ENCODE data around the gene DBNDD1. TPM values are rescaled to one million over a fixed set of nuclear protein-coding genes. Genes with fewer than 3 reads are reported as not detected.
A peak's percentile ranks its signal among the peaks of the same experiment; 100 is the strongest.

Gene DBNDD1
- total RNA-seq, 1 experiment from 2014 or later, result 64.6 TPM

GRCh38 chr16:89994389-89994720 lies 24.9 kb downstream of the DBNDD1 start:
- no peak overlapping the region for H3K4me3 Mint-ChIP-seq (ENCODE audit: unreplicated experiment)
- no peaks in the 10 kb centered on the region for H3K27me3 ChIP-seq (replicated peaks; ENCODE audit: control insufficient read depth, insufficient read depth, low read length)
- peaks cover 95% of the 10 kb centered on the region for H3K36me3 Mint-ChIP-seq (ENCODE audit: insufficient read depth, unreplicated experiment)
- peaks cover 19% of the 10 kb centered on the region for H3K36me3 ChIP-seq (ENCODE audit: control insufficient read depth, insufficient read depth, low read length)
- peak overlapping the region; percentile 93 for H3K27ac Mint-ChIP-seq (ENCODE audit: unreplicated experiment)
- POLR2A ChIA-PET, result no interaction called here
- no peak for DNase-seq
- H3K27me3 Mint-ChIP-seq (ENCODE audit: insufficient read depth, unreplicated experiment), result no peaks in the 10 kb centered on the region
- no peaks in the 10 kb centered on the region for H3K4me1 Mint-ChIP-seq (ENCODE audit: low read depth, unreplicated experiment)
- CTCF ChIA-PET, result no interaction called here
- BruUV-seq (replicated peaks), result no TSS peak
- intact Hi-C loops (cut with micrococcal nuclease; ENCODE audit: unreplicated experiment), result no loop called here
- TF ChIP-seq CTCF (IDR thresholded peaks at IDR 0.05; ENCODE audit: insufficient read depth in 1 of 2, low read depth in 1 of 2, low read length in 1 of 2, severe bottlenecking in 1 of 2, unreplicated experiment in 1 of 2), result no peak
- H3K4me3 ChIP-seq (ENCODE audit: low read depth, low read length), result no peak overlapping the region
- H3K9me3 ChIP-seq, result peaks cover 29% of the 10 kb centered on the region
- H3K9me3 Mint-ChIP-seq (ENCODE audit: unreplicated experiment), result no peaks in the 10 kb centered on the region
- H3K4me1 ChIP-seq, result no peaks in the 10 kb centered on the region

- peaks cover 19% of the 10 kb centered on the region for H3K36me3 ChIP-seq (ENCODE audit: control insufficient read depth, insufficient read depth, low read length)
- DNase-seq, result no peak
- peaks cover 29% of the 10 kb centered on the region for H3K9me3 ChIP-seq
- H3K4me3 ChIP-seq (ENCODE audit: low read depth, low read length), result no peak overlapping the region
- Mint-ChIP-seq H3K36me3 (ENCODE audit: insufficient read depth, unreplicated experiment) (peaks cover 98% of the 10 kb centered on the region), H3K9me3 (ENCODE audit: unreplicated experiment) (no peaks in the 10 kb centered on the region), H3K4me1 (ENCODE audit: low read depth, unreplicated experiment) (no peaks in the 10 kb centered on the region), H3K4me3 (ENCODE audit: unreplicated experiment) (no peak overlapping the region), H3K27me3 (ENCODE audit: insufficient read depth, unreplicated experiment) (no peaks in the 10 kb centered on the region), H3K27ac (ENCODE audit: unreplicated experiment) (peak overlapping the region; percentile 93)
- ChIA-PET POLR2A (no interaction called here), CTCF (no interaction called here)
- BruUV-seq (replicated peaks), result no TSS peak
- TF ChIP-seq CTCF (IDR thresholded peaks at IDR 0.05; ENCODE audit: insufficient read depth in 1 of 2, low read depth in 1 of 2, low read length in 1 of 2, severe bottlenecking in 1 of 2, unreplicated experiment in 1 of 2), result no peak
- no peaks in the 10 kb centered on the region for H3K27me3 ChIP-seq (replicated peaks; ENCODE audit: control insufficient read depth, insufficient read depth, low read length)
- no peaks in the 10 kb centered on the region for H3K4me1 ChIP-seq
- intact Hi-C loops (cut with micrococcal nuclease; ENCODE audit: unreplicated experiment), result no loop called here
Observed at GRCh38 chr16:89993971-89994370, 25.3 kb downstream of the DBNDD1 start.

- Mint-ChIP-seq H3K4me1 (ENCODE audit: low read depth, unreplicated experiment) (no peaks in the 10 kb centered on the region), H3K4me3 (ENCODE audit: unreplicated experiment) (no peak overlapping the region), H3K27me3 (ENCODE audit: insufficient read depth, unreplicated experiment) (no peaks in the 10 kb centered on the region), H3K27ac (ENCODE audit: unreplicated experiment) (peak overlapping the region; percentile 39), H3K9me3 (ENCODE audit: unreplicated experiment) (no peaks in the 10 kb centered on the region), H3K36me3 (ENCODE audit: insufficient read depth, unreplicated experiment) (peaks cover 98% of the 10 kb centered on the region)
- no peak for TF ChIP-seq CTCF (IDR thresholded peaks at IDR 0.05; ENCODE audit: insufficient read depth in 1 of 2, low read depth in 1 of 2, low read length in 1 of 2, severe bottlenecking in 1 of 2, unreplicated experiment in 1 of 2)
- no peaks in the 10 kb centered on the region for H3K27me3 ChIP-seq (replicated peaks; ENCODE audit: control insufficient read depth, insufficient read depth, low read length)
- H3K4me1 ChIP-seq, result no peaks in the 10 kb centered on the region
- ChIA-PET CTCF (no interaction called here), POLR2A (no interaction called here)
- DNase-seq, result no peak
- H3K4me3 ChIP-seq (ENCODE audit: low read depth, low read length), result no peak overlapping the region
- H3K9me3 ChIP-seq, result peaks cover 29% of the 10 kb centered on the region
- H3K36me3 ChIP-seq (ENCODE audit: control insufficient read depth, insufficient read depth, low read length), result peaks cover 19% of the 10 kb centered on the region
- no TSS peak for BruUV-seq (replicated peaks)
- intact Hi-C loops (cut with micrococcal nuclease; ENCODE audit: unreplicated experiment), result no loop called here
Observed at GRCh38 chr16:89993377-89993776, 25.9 kb downstream of the DBNDD1 start.
